ENCODE data around the gene SAMD10. TPM values are rescaled to one million over a fixed set of nuclear protein-coding genes. Genes with fewer than 3 reads are reported as not detected.

Gene SAMD10
- total and polyA plus RNA-seq, 2 of the 8 experiments (the other 6 are each of a cell fraction or from before 2014, with no cell fraction given), result 3.0 to 5.2 TPM

GRCh38 chr20:63929071-63929470 lies 50.4 kb downstream of the SAMD10 start:
- H4K91ac ChIP-seq (replicated peaks; ENCODE audit: insufficient read length, low read length), result no peak overlapping the region
- H3K4me3 ChIP-seq (ENCODE audit: extremely low read depth in 1 of 4, insufficient read depth in 2 of 4, low read depth in 3 of 4, low read length in 4 of 4), result no peak overlapping the region
- H2BK120ac ChIP-seq (replicated peaks; ENCODE audit: low read depth, low read length), result no peak overlapping the region
- H3K79me2 ChIP-seq (ENCODE audit: control insufficient read depth in 1 of 2, insufficient read depth in 2 of 2, low read length in 2 of 2), result peaks cover 0 to 2% of the 10 kb centered on the region in 2 experiments; a peak in 1 of 4 replicates
- no peak overlapping the region for H3K23ac ChIP-seq (ENCODE audit: insufficient read length)
- H3K27ac ChIP-seq (ENCODE audit: low read depth, low read length), result no peak overlapping the region
- H3K9ac ChIP-seq (replicated peaks in 1 of 4; ENCODE audit: extremely low read depth in 1 of 4, low read depth in 3 of 4, low read length in 3 of 4), result no peak overlapping the region
- ChIA-PET POLR2A (ENCODE audit: partially characterized antibody) (interaction anchor here (1.2 kb wide), 2 partner anchors 17 to 35 kb away, joined by 3 read pairs; no protein-coding TSS in a partner anchor), CTCF (ENCODE audit: partially characterized antibody) (interaction anchor here (1.0 to 1.8 kb wide), 4 partner anchors 11 to 47 kb away, joined by 3 to 6 read pairs (median 3); no protein-coding TSS in a partner anchor)
- H3K36me3 ChIP-seq (ENCODE audit: control insufficient read depth in 2 of 4, insufficient read depth in 4 of 4, low read length in 3 of 4), result peaks cover 2 to 28% (median 18%) of the 10 kb centered on the region in 4 experiments; a peak in 6 of 8 replicates
- FAIRE-seq (no peak), DNase-seq (ENCODE audit: low read depth in 1 of 2, low spot score in 2 of 2) (no peak)
- H3K56ac ChIP-seq (replicated peaks; ENCODE audit: insufficient read length, low read depth, low read length), result no peak overlapping the region
- 97% methylated on average over 26 of the region's 26 CpGs; no CpG with 5 or more reads in 1 of the 2 experiments for WGBS, 2 experiments (ENCODE audit: extremely low coverage in 1 of 2, insufficient coverage in 1 of 2, insufficient read length in 1 of 2, insufficient replicate concordance in 2 of 2, low coverage in 1 of 2, low lambda C conversion rate in 2 of 2, missing lambda C conversion rate in 1 of 2)
- H3K18ac ChIP-seq (ENCODE audit: extremely low read depth, low read length), result no peak overlapping the region
- H3K23me2 ChIP-seq (ENCODE audit: low read depth, low read length), result no peaks in the 10 kb centered on the region
- H2BK20ac ChIP-seq (ENCODE audit: low read length), result no peak overlapping the region
- H3K4me1 ChIP-seq (replicated peaks in 1 of 4; ENCODE audit: control insufficient read depth in 3 of 4, insufficient read depth in 4 of 4, low read length in 3 of 4), result no peaks in the 10 kb centered on the region
- H3K9me3 ChIP-seq (ENCODE audit: insufficient read depth in 2 of 2, low read depth in 1 of 2, low read length in 1 of 2), result no peaks in the 10 kb centered on the region
- H3K14ac ChIP-seq (ENCODE audit: insufficient read length), result no peak overlapping the region
- H4K5ac ChIP-seq (ENCODE audit: insufficient read length, low read depth, low read length), result no peak overlapping the region
- TF ChIP-seq POLR2A (IDR thresholded peaks at IDR 0.05; ENCODE audit: control extremely low read depth in 1 of 2, low read depth in 2 of 2, low read length in 2 of 2) (no peak), NANOG (IDR thresholded peaks at IDR 0.05; ENCODE audit: insufficient read depth, low read depth, low read length, poor library complexity, severe bottlenecking) (no peak), GTF2F1 (IDR thresholded peaks at IDR 0.05; ENCODE audit: borderline replicate concordance, low read depth, low read length) (no peak), SP4 (IDR thresholded peaks at IDR 0.05; ENCODE audit: low read length) (no peak), SIN3A (conservative IDR thresholded peaks at IDR 0.05 in 1 of 2, IDR thresholded peaks at IDR 0.05 in 1 of 2; ENCODE audit: low read depth in 1 of 2, low read length in 2 of 2) (no peak), RAD21 (IDR thresholded peaks at IDR 0.05 in 1 of 2, conservative IDR thresholded peaks at IDR 0.05 in 1 of 2; ENCODE audit: low read depth in 2 of 2, low read length in 2 of 2) (no peak), TEAD4 (IDR thresholded peaks at IDR 0.05; ENCODE audit: low read depth, low read length) (no peak)
- TF ChIP-seq, protein P1, sequence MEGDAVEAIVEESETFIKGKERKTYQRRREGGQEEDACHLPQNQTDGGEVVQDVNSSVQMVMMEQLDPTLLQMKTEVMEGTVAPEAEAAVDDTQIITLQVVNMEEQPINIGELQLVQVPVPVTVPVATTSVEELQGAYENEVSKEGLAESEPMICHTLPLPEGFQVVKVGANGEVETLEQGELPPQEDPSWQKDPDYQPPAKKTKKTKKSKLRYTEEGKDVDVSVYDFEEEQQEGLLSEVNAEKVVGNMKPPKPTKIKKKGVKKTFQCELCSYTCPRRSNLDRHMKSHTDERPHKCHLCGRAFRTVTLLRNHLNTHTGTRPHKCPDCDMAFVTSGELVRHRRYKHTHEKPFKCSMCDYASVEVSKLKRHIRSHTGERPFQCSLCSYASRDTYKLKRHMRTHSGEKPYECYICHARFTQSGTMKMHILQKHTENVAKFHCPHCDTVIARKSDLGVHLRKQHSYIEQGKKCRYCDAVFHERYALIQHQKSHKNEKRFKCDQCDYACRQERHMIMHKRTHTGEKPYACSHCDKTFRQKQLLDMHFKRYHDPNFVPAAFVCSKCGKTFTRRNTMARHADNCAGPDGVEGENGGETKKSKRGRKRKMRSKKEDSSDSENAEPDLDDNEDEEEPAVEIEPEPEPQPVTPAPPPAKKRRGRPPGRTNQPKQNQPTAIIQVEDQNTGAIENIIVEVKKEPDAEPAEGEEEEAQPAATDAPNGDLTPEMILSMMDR (IDR thresholded peaks at IDR 0.05; ENCODE audit: control extremely low read depth in 1 of 3, insufficient read depth in 1 of 3, low read depth in 1 of 3, low read length in 3 of 3), result no peak
- peaks cover 6 to 11% of the 10 kb centered on the region in 2 experiments for H4K20me1 ChIP-seq (replicated peaks in 1 of 2; ENCODE audit: control insufficient read depth in 1 of 2, insufficient read depth in 2 of 2, low read length in 2 of 2)
- no peak overlapping the region for H2BK15ac ChIP-seq (ENCODE audit: low read length)
- H4K8ac ChIP-seq (ENCODE audit: extremely low read depth, insufficient read depth, low read length), result no peak overlapping the region
- H2BK12ac ChIP-seq (ENCODE audit: low read depth, low read length), result no peak overlapping the region
- H2BK5ac ChIP-seq (ENCODE audit: low read depth, low read length), result no peak overlapping the region
- no peak overlapping the region for H3K4ac ChIP-seq (replicated peaks; ENCODE audit: insufficient read length, low read depth, low read length)
- H3K4me2 ChIP-seq (ENCODE audit: insufficient read depth in 1 of 2, low read depth in 2 of 2, low read length in 2 of 2), result no peak overlapping the region
- H3K27me3 ChIP-seq (replicated peaks in 1 of 4; ENCODE audit: control insufficient read depth in 3 of 4, extremely low read depth in 1 of 4, insufficient read depth in 3 of 4, low read length in 3 of 4), result no peaks in the 10 kb centered on the region
- no peak overlapping the region for H2AFZ ChIP-seq (ENCODE audit: low read length)
- no peak overlapping the region for H2AK5ac ChIP-seq (ENCODE audit: low read depth, low read length)
- H3K79me1 ChIP-seq (ENCODE audit: low read depth, low read length), result peaks cover 2% of the 10 kb centered on the region; the same call in 1 of the 2 replicates

Data from H1 (cell line).